ENCODE data around the gene KLF16. TPM values are rescaled to one million over a fixed set of nuclear protein-coding genes. Genes with fewer than 3 reads are reported as not detected.

KLF16 gene
- total RNA-seq, 4 donors from 2014 or later: 9.0 to 16.2 (median 13.5) TPM

DNA sequence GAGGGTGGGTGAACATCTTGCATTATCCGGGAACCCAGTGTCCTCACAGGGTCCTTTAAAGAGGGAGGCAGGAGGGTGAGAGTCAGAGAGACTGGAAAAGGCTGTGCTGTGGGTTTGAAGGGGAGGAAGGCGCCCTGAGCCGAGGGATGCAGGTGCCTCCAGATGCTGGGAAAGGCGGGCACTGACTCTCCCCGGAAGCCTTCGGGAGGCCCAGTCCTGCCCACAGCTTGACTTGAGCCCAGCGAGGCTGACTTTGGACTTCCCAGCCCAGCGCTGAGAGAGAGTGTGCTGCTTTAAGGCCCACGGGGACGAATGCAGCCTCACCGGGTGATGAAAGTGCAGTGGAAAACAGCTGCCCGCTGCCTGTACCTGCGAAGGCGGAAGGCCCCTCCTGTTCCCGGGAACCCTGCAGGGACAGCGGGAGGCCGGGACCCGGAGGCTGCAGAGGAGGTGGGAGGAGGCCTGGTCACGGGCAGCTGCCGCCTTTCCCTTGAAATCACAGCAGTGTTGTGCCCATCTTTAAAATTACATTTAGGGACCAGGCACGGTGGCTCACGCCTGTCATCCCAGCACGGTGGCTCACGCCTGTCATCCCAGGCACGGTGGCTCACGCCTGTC, 31.2 kb downstream of the KLF16 start:
- WGBS, 2 donors: 83 to 88% methylated on average over 23 to 24 of the region's 26 CpGs
- TF ChIP-seq, protein P1, sequence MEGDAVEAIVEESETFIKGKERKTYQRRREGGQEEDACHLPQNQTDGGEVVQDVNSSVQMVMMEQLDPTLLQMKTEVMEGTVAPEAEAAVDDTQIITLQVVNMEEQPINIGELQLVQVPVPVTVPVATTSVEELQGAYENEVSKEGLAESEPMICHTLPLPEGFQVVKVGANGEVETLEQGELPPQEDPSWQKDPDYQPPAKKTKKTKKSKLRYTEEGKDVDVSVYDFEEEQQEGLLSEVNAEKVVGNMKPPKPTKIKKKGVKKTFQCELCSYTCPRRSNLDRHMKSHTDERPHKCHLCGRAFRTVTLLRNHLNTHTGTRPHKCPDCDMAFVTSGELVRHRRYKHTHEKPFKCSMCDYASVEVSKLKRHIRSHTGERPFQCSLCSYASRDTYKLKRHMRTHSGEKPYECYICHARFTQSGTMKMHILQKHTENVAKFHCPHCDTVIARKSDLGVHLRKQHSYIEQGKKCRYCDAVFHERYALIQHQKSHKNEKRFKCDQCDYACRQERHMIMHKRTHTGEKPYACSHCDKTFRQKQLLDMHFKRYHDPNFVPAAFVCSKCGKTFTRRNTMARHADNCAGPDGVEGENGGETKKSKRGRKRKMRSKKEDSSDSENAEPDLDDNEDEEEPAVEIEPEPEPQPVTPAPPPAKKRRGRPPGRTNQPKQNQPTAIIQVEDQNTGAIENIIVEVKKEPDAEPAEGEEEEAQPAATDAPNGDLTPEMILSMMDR (IDR thresholded peaks at IDR 0.05): no peak
- no peak for TF ChIP-seq POLR2A (IDR thresholded peaks at IDR 0.05)
- no peak overlapping the region for H3K4me3 ChIP-seq (ENCODE audit: low read depth, poor library complexity, severe bottlenecking)
- no peak for DNase-seq (ENCODE audit: low spot score in 2 of 2)
- intact Hi-C loops (cut with DNase I; ENCODE audit: low total_unique reads): no loop called here

DNA sequence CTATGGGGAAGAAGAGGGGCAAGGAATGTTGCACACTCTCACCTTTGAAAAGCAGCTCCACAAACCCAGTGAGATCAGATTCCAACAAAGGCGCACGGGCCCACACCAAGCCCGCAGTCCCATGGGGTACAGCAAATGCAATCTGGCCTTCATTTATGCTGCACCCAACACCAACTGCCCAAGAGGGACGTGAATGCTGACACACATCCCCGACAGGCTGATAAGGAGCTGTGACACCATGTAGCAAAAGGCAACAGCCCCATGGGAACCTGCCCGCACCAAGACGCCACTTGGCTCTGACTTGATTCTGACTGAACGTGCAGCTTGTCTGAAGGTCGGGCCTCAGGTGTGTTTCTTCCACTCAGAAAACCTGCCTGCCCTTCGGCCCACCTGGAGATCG, 32.4 kb downstream of the KLF16 start:
- intact Hi-C loops (cut with DNase I; ENCODE audit: low total_unique reads): no loop called here
- no peak for DNase-seq (ENCODE audit: low spot score in 2 of 2)
- TF ChIP-seq, protein P1 (IDR thresholded peaks at IDR 0.05): no peak
- no peak overlapping the region for H3K4me3 ChIP-seq (ENCODE audit: low read depth, poor library complexity, severe bottlenecking)
- 87 to 92% methylated on average over 9 to 11 of the region's 11 CpGs for WGBS, 2 donors

DNA sequence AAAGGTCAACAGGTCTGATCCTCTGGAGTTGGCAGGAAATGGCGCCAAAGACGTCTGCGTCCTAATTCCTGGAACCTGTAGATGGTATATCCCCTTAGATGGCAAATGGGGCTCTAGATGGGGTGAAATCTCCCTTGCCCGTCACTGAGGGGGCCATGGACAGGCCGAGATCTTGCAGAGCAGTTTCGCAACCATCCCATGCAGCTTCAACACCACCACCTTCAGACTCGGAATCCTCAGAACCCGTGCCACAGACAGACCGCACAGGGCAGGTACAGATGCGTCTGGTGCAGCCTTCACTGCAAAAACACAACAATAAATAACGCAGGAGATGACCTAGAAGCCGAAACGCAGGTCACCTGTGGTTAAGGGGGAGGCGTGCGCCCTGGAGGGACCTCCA, 32.8 kb downstream of the KLF16 start:
- intact Hi-C loops (cut with DNase I; ENCODE audit: low total_unique reads): no loop called here
- DNase-seq (ENCODE audit: low spot score in 2 of 2): no peak
- WGBS, 2 donors: 81 to 92% methylated on average over 15 of the region's 15 CpGs
- no peak overlapping the region for H3K4me3 ChIP-seq (ENCODE audit: low read depth, poor library complexity, severe bottlenecking)
- TF ChIP-seq POLR2A (IDR thresholded peaks at IDR 0.05): no peak
- TF ChIP-seq, protein P1 (IDR thresholded peaks at IDR 0.05): no peak

DNA sequence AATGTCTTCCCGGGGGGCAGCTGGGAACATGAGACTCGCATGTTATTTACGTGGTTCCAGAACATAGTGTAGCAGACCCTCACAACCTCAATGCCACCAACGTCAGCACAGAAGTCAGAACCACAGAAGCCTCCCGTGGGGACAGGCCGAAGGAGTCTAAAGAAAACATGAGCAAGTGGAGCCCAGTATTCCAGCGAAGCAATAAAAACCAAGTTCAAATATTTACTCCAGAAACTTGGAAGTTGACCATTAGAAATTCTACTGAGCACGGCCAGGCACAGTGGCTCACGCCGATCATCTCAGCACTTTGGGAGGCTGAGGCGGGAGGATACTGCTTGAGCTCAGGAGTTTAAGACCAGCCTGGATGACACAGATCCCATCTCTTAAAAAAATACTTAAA, 33.4 kb downstream of the KLF16 start:
- no peak overlapping the region for H3K4me3 ChIP-seq (ENCODE audit: low read depth, poor library complexity, severe bottlenecking)
- TF ChIP-seq, protein P1 (IDR thresholded peaks at IDR 0.05): no peak
- no peak for TF ChIP-seq POLR2A (IDR thresholded peaks at IDR 0.05)
- 90 to 94% methylated on average over 11 of the region's 11 CpGs for WGBS, 2 donors
- no peak for DNase-seq (ENCODE audit: low spot score in 2 of 2)
- intact Hi-C loops (cut with DNase I; ENCODE audit: low total_unique reads): no loop called here

DNA sequence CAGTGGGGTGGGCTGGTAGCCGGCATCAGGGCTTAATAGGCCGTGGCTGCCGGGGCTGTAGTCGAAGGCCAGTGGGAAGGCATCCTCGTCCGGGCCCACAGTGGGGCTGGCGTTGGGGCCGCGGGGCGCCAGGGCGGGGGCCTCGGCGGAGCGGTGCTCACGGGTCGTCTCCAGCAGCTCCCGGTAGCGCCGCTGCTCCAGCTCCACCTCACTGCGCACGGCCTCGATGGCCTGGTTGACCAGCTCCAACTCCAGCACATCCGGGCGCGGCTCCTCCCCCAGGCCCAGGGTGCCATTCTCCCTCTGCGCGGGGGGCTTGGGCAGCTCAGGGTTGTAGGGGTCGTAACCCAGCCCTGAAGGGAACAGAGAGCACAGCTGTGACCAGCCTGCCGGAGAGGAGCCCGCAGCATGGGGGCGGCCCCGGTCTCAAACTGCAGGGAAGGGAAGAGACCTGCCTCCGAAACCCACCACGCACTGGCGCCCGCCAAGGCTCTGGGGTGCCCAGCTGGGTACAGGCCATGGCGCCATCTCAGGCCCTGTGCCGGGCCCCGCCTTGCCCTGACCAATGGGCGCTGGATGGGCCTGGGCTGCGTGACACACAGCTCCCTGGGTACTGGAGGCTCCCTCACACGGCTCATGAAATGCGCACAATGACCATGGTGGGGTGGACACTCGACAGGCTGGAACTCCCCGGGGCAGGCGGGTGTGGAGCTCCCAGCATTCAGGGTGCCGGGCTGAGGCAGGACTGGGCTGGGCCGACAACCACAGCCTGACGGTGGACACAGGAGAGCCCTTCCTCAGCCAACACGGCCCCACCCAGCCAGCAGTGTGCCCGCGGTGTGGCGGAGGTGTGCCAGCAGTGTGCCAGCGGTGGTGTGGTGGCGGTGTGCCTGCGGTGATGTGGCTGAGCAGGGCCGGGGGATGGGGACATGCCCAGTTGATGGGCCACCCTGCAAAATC, 34.8 kb downstream of the KLF16 start:
- intact Hi-C loops (cut with DNase I; ENCODE audit: low total_unique reads): no loop called here
- WGBS, 2 donors: 78 to 84% methylated on average over 23 to 48 of the region's 57 CpGs
- no peak overlapping the region for H3K4me3 ChIP-seq (ENCODE audit: low read depth, poor library complexity, severe bottlenecking)
- no peak for DNase-seq (ENCODE audit: low spot score in 2 of 2)
- TF ChIP-seq, protein P1 (IDR thresholded peaks at IDR 0.05): no peak
- no peak for TF ChIP-seq POLR2A (IDR thresholded peaks at IDR 0.05)
